ENCODE measurements around the gene SLC3A2.
"Not testable (repeated sequence)": the region's sequence is repeated elsewhere in the genome, so short reads cannot be mapped to it uniquely, and the experiment has no call there.

The SLC3A2 gene

GRCh38 chr11:62933285-62933684, 52.6 kb downstream of the SLC3A2 start:
- no peak for DNase-seq

GRCh38 chr11:62933750-62934495, 53.2 kb downstream of the SLC3A2 start:
- no peak for DNase-seq

- DNase-seq, result no peak
Observed at GRCh38 chr11:62934496-62934785, 53.7 kb downstream of the SLC3A2 start.

- not testable (repeated sequence) for DNase-seq
Observed at GRCh38 chr11:62937528-62937927, 56.8 kb downstream of the SLC3A2 start.

Measured in activated gamma-delta T cell treated with Interleukin-2 at 50 U/mL for 16 hours (primary cell).